Adrenal gland (tissue), 5 donors: Measurements from ENCODE around the gene ADAMTS6.

Source experiments
- CTCF ChIP-seq, 6 experiments: fragments of 450-650 bp in 4 of 6; fragments of 200-600 bp in 2 of 6; sonication (generic) in 1 of 6; IDR thresholded peaks; 1 replicate in 5 of 6; 2 replicates in 1 of 6; pipeline versions ENCODE4 v1.5.1 to v1.8.0; 2016 to 2021; ENCODE audit warnings: antibody characterized with exemption in 6 of 6, mild to moderate bottlenecking in 2 of 6, moderate library complexity in 1 of 6
- POLR2A ChIP-seq, 2 donors: fragments of 450-650 bp; IDR thresholded peaks; one replicate each; pipeline ENCODE4 v1.6.1; 2017; ENCODE audit warnings: antibody characterized with exemption in 2 of 2, mild to moderate bottlenecking in 2 of 2, moderate library complexity in 1 of 2
- donor health status: DM: no; HTN: no; CAD: no.

- TF ChIP-seq CTCF (IDR thresholded peaks at IDR 0.05) (no peak), POLR2A (IDR thresholded peaks at IDR 0.05) (no peak)
These were observed 3.7 kb upstream of the ADAMTS6 start for GRCh38 chr5:65485405-65485804.
